Endothelial cell of umbilical vein (primary cell): ENCODE results near the gene HSDL2. TPM values are rescaled to one million over a fixed set of nuclear protein-coding genes. Genes with fewer than 3 reads are reported as not detected.

ENCODE experiments used
- BruUV-seq: library from RNA; stranded (reverse); fragments of 400-500 nt; replicated peaks from 2 replicates; lab custom pipeline; 2021; lab: Mats Ljungman, UMichigan
- CTCF ChIA-PET: fragments of 300-600, 350-600 bp; sonication (Branson Sonifier 250); formaldehyde crosslinking; loops from one replicate; lab custom pipeline; 2021; ENCODE audit warnings: antibody characterized with exemption, inconsistent platforms; lab: Charles Lee
- POLR2A ChIA-PET: fragments of 300-600, 350-600 bp; sonication (Branson Sonifier 250); formaldehyde crosslinking; loops from one replicate; lab custom pipeline; 2021; ENCODE audit warnings: antibody characterized with exemption, inconsistent platforms; lab: Charles Lee
- DNase-seq: peaks from one replicate; pipeline ENCODE4 v3.0.0-alpha.2; 2011; ENCODE audit warnings: low read depth, low spot score
- FAIRE-seq: peaks from 2 replicates; lab custom pipeline; 2011; peaks lifted over from hg19 to GRCh38; lab: Jason Lieb, UNC
- H2AFZ ChIP-seq: 2 replicates; pipeline ENCODE4 v1.6.0; 2012; ENCODE audit warnings: low read depth, low read length, control low read depth, inconsistent platforms
- H3K27ac ChIP-seq: 2 replicates; pipeline ENCODE4 v1.5.1; 2011; ENCODE audit warnings: low read depth, mild to moderate bottlenecking, control low read depth, low read length, moderate library complexity; ENCODE audit not compliant: insufficient read depth
- H3K27me3 ChIP-seq, 2 experiments: 2 replicates each; pipeline versions ENCODE4 v1.6.0 to v1.6.1; 2011; ENCODE audit warnings: low read length in 2 of 2, mixed read lengths in 1 of 2; ENCODE audit not compliant: control insufficient read depth in 2 of 2, insufficient read depth in 2 of 2
- H3K36me3 ChIP-seq, 2 experiments: 2 replicates in 1 of 2; 3 replicates in 1 of 2; pipeline ENCODE4 v1.5.1; 2011; ENCODE audit warnings: low read length in 2 of 2, mild to moderate bottlenecking in 1 of 2, moderate library complexity in 1 of 2; ENCODE audit not compliant: control insufficient read depth in 2 of 2, insufficient read depth in 2 of 2; ENCODE audit errors: extremely low read depth in 1 of 2
- H3K4me1 ChIP-seq: 3 replicates; pipeline ENCODE4 v1.5.1; 2011; ENCODE audit warnings: mild to moderate bottlenecking, low read length; ENCODE audit not compliant: control insufficient read depth, insufficient read depth; ENCODE audit errors: extremely low read depth
- H3K4me2 ChIP-seq: 2 replicates; pipeline ENCODE4 v1.6.1; 2011; ENCODE audit warnings: low read length, control low read depth, mixed read lengths; ENCODE audit not compliant: insufficient read depth
- H3K4me3 ChIP-seq, 3 experiments: fragments of 200-600 bp in 1 of 3; sonication (generic), shearing (Covaris generic) in 1 of 3; replicated peaks in 1 of 3; 2 replicates each; pipeline ENCODE4 v1.5.1; 2011 to 2016; ENCODE audit warnings: control low read depth in 3 of 3, low read length in 3 of 3, mild to moderate bottlenecking in 2 of 3, inconsistent platforms in 1 of 3, low read depth in 1 of 3, moderate library complexity in 1 of 3; ENCODE audit not compliant: insufficient read depth in 1 of 3
- H3K79me2 ChIP-seq: 2 replicates; pipeline ENCODE4 v1.6.0; 2012; ENCODE audit warnings: low read length, inconsistent platforms; ENCODE audit not compliant: control insufficient read depth, insufficient read depth
- H3K9ac ChIP-seq: replicated peaks from 2 replicates; pipeline ENCODE3; 2011; ENCODE audit warnings: low read length, control low read depth; ENCODE audit not compliant: insufficient read depth; ENCODE audit errors: extremely low read depth
- H3K9me1 ChIP-seq: replicated peaks from 3 replicates; pipeline ENCODE4 v1.6.0; 2011; ENCODE audit warnings: mild to moderate bottlenecking, low read length; ENCODE audit not compliant: control insufficient read depth, insufficient read depth; ENCODE audit errors: extremely low read depth
- H3K9me3 ChIP-seq: replicated peaks from 2 replicates; pipeline ENCODE4 v1.5.1; 2012; ENCODE audit warnings: low read length, inconsistent platforms; ENCODE audit not compliant: control insufficient read depth, insufficient read depth
- H4K20me1 ChIP-seq: replicated peaks from 2 replicates; pipeline ENCODE3; 2011; ENCODE audit warnings: mild to moderate bottlenecking, low read length; ENCODE audit not compliant: control insufficient read depth, insufficient read depth; ENCODE audit errors: extremely low read depth
- EZH2 ChIP-seq: IDR thresholded peaks from 2 replicates; pipeline ENCODE4 v1.6.1; 2012; ENCODE audit warnings: borderline replicate concordance, low read depth, mild to moderate bottlenecking, moderate library complexity, low read length, inconsistent platforms; ENCODE audit not compliant: severe bottlenecking
- FOS ChIP-seq: IDR thresholded peaks from 2 replicates; pipeline ENCODE4 v1.6.1; 2011; ENCODE audit warnings: mild to moderate bottlenecking, low read length, moderate library complexity, borderline replicate concordance; ENCODE audit not compliant: insufficient read depth
- GATA2 ChIP-seq: IDR thresholded peaks from 2 replicates; pipeline ENCODE4 v1.7.0; 2011; ENCODE audit warnings: low read depth, mild to moderate bottlenecking, moderate library complexity, mixed read lengths, low read length; ENCODE audit not compliant: insufficient read length, insufficient read depth
- JUN ChIP-seq: IDR thresholded peaks from 2 replicates; pipeline ENCODE4 v1.6.1; 2011; ENCODE audit warnings: borderline replicate concordance, low read depth; ENCODE audit not compliant: insufficient read length, insufficient read depth
- MYC ChIP-seq: IDR thresholded peaks from one replicate; pipeline ENCODE4 v1.6.1; 2011; ENCODE audit warnings: mild to moderate bottlenecking, low read depth, low read length
- POLR2A ChIP-seq: IDR thresholded peaks from 2 replicates; pipeline ENCODE4 v1.6.1; 2012; ENCODE audit warnings: low read depth, mild to moderate bottlenecking, control low read depth, low read length
- POLR2AphosphoS5 ChIP-seq: IDR thresholded peaks from 2 replicates; pipeline ENCODE4 v1.6.1; 2012; ENCODE audit warnings: low read depth, mild to moderate bottlenecking, control low read depth, low read length, moderate library complexity; ENCODE audit not compliant: insufficient read depth
- dilution Hi-C: fragments of 300-500 bp; cut with MboI; formaldehyde crosslinking; loops from one replicate; pipeline ENCODE4 v1.15.0; 2019; ENCODE audit warnings: low sequenced_read_pairs; ENCODE audit not compliant: extremely low pct_ligation_motif_present
- intact Hi-C: fragments of 100-400 bp; cut with micrococcal nuclease; formaldehyde crosslinking; loops from one replicate; pipeline ENCODE4 v1.10.0; 2022
- polyA plus RNA-seq, 4 experiments: library from polyadenylated mRNA; depleted of rRNA in 3 of 4; stranded (reverse) in 3 of 4; unstranded in 1 of 4; fragments of >200 nt; gene quantifications; 2 replicates each; pipeline versions ENCODE4 v1.2.1 to v1.2.3, GENCODE V29; 2011 to 2012; ENCODE audit warnings: missing spikeins in 1 of 4
- total RNA-seq: library from RNA; stranded (reverse); gene quantifications from 2 replicates; pipeline ENCODE4 v1.2.3, GENCODE V29; 2021
- TF ChIP-seq, protein P1 (sequence below): IDR thresholded peaks from 2 replicates; pipeline ENCODE4 v1.6.1; 2011; ENCODE audit not compliant: insufficient read depth, insufficient read length
- TF ChIP-seq, protein P2 (sequence below), 2 donors: IDR thresholded peaks; 1 replicate in 1 of 2; 2 replicates in 1 of 2; pipeline ENCODE4 v1.5.1; 2011; ENCODE audit warnings: low read length in 2 of 2, mild to moderate bottlenecking in 2 of 2, moderate library complexity in 2 of 2, control low read depth in 1 of 2, inconsistent platforms in 1 of 2, low read depth in 1 of 2; ENCODE audit not compliant: insufficient read depth in 1 of 2; ENCODE audit errors: extremely low read depth in 1 of 2

HSDL2 gene
- total and polyA plus RNA-seq, 2 donors (not counting 3 experiments of a cell fraction or from before 2014, with no cell fraction given) = 5.6 to 22.1 TPM

DNA sequence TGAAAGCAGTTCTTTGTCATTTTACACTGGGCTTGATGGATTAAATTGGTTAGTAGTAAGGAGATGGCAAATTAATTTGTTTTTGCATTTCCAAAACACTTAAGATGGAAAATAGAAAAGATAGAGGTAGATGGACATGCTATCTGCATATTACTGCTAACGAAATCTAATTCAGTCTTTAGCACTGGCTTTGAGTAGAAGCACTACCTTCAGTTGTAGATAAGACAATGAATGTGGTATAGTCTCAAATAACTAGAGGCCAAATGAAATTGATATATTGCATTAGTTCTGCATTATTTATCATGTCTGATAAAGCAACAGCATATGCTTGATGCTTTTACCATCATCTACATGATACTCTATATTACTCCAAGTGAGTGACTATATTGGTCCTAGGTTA lies 140.2 kb downstream of the HSDL2 start:
- H3K36me3 ChIP-seq = no peaks in the 10 kb centered on the region
- no peak for TF ChIP-seq EZH2
- TF ChIP-seq GATA2 = no peak
- no peak for TF ChIP-seq POLR2AphosphoS5
- no peak for TF ChIP-seq MYC
- TF ChIP-seq, protein P1, sequence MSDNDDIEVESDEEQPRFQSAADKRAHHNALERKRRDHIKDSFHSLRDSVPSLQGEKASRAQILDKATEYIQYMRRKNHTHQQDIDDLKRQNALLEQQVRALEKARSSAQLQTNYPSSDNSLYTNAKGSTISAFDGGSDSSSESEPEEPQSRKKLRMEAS = no peak
- TF ChIP-seq POLR2A = no peak
- no peak for TF ChIP-seq JUN
- no peaks in the 10 kb centered on the region for H3K79me2 ChIP-seq
- ChIA-PET POLR2A (no interaction called here), CTCF (no interaction called here)
- intact Hi-C loops (no loop called here), dilution Hi-C loops (no loop called here)
- no peaks in the 10 kb centered on the region for H4K20me1 ChIP-seq
- no peak overlapping the region for H3K4me3 ChIP-seq
- FAIRE-seq (no peak), DNase-seq (no peak)
- H3K9me1 ChIP-seq = no peaks in the 10 kb centered on the region
- no TSS peak for BruUV-seq
- no peak overlapping the region for H3K9ac ChIP-seq
- H3K4me1 ChIP-seq = no peaks in the 10 kb centered on the region
- no peak overlapping the region for H3K4me2 ChIP-seq
- no peaks in the 10 kb centered on the region for H3K27me3 ChIP-seq
- no peak overlapping the region for H3K27ac ChIP-seq
- no peaks in the 10 kb centered on the region for H3K9me3 ChIP-seq
- no peak overlapping the region for H2AFZ ChIP-seq

DNA sequence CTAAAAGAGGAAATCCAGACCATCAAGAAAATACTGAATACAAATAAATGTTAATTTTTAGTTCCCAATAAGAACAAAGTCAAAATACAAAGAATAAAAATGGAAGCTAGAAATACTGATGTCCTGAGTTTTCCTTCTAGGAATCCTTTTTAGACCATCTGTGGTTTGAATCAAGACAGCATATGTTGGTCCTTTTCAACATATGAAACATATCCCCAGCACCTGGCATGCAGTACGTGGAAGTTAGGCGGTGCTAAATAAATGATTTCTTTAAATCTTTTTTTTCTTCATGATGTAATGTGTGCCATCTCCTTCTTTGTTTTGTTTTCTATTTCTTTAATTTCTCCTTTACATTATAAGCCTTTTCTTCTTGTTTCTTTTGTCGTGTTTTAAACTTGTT lies 140.7 kb downstream of the HSDL2 start:
- FAIRE-seq (no peak), DNase-seq (no peak)
- dilution Hi-C loops = no loop called here
- Histone ChIP-seq H3K79me2 (no peaks in the 10 kb centered on the region), H3K9me1 (no peaks in the 10 kb centered on the region), H3K27me3 (no peaks in the 10 kb centered on the region), H2AFZ (no peak overlapping the region), H3K36me3 (no peaks in the 10 kb centered on the region), H3K27ac (no peak overlapping the region), H4K20me1 (no peaks in the 10 kb centered on the region), H3K4me3 (no peak overlapping the region), H3K4me2 (no peak overlapping the region), H3K9ac (no peak overlapping the region), H3K9me3 (no peaks in the 10 kb centered on the region), H3K4me1 (no peaks in the 10 kb centered on the region)
- no TSS peak for BruUV-seq
- ChIA-PET POLR2A (no interaction called here), CTCF (no interaction called here)
- intact Hi-C loops = no loop called here
- no peak for TF ChIP-seq POLR2A
- TF ChIP-seq POLR2AphosphoS5 = no peak
- no peak for TF ChIP-seq GATA2
- TF ChIP-seq, protein P1 = no peak
- no peak for TF ChIP-seq JUN
- TF ChIP-seq FOS = no peak
- TF ChIP-seq MYC = no peak
- TF ChIP-seq EZH2 = no peak
- TF ChIP-seq, protein P2, sequence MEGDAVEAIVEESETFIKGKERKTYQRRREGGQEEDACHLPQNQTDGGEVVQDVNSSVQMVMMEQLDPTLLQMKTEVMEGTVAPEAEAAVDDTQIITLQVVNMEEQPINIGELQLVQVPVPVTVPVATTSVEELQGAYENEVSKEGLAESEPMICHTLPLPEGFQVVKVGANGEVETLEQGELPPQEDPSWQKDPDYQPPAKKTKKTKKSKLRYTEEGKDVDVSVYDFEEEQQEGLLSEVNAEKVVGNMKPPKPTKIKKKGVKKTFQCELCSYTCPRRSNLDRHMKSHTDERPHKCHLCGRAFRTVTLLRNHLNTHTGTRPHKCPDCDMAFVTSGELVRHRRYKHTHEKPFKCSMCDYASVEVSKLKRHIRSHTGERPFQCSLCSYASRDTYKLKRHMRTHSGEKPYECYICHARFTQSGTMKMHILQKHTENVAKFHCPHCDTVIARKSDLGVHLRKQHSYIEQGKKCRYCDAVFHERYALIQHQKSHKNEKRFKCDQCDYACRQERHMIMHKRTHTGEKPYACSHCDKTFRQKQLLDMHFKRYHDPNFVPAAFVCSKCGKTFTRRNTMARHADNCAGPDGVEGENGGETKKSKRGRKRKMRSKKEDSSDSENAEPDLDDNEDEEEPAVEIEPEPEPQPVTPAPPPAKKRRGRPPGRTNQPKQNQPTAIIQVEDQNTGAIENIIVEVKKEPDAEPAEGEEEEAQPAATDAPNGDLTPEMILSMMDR (IDR thresholded peaks at IDR 0.05; ENCODE audit: extremely low read depth in 1 of 2, insufficient read depth in 1 of 2, low read depth in 1 of 2, low read length in 2 of 2) = no peak
